Osteocyte (in vitro differentiated cells): ENCODE data around the gene CTDSPL. TPM values are rescaled to one million over a fixed set of nuclear protein-coding genes. Genes with fewer than 3 reads are reported as not detected.

Source experiments
- DNase-seq: peaks from one replicate; pipeline ENCODE4 v3.0.0; 2021; ENCODE audit warnings: mixed read lengths; ENCODE audit not compliant: unreplicated experiment; ENCODE audit errors: extremely low spot score
- H3K27ac Mint-ChIP-seq: one replicate; pipeline ENCODE4 v1.8.0; 2021; ENCODE audit warnings: mild to moderate bottlenecking, mixed read lengths; ENCODE audit not compliant: unreplicated experiment
- H3K27me3 Mint-ChIP-seq: one replicate; pipeline ENCODE4 v1.8.0; 2021; ENCODE audit warnings: mixed read lengths; ENCODE audit not compliant: unreplicated experiment
- H3K36me3 Mint-ChIP-seq: one replicate; pipeline ENCODE4 v1.8.0; 2021; ENCODE audit warnings: mixed read lengths; ENCODE audit not compliant: unreplicated experiment
- H3K4me1 Mint-ChIP-seq: one replicate; pipeline ENCODE4 v1.8.0; 2021; ENCODE audit warnings: mixed read lengths; ENCODE audit not compliant: unreplicated experiment
- H3K4me3 Mint-ChIP-seq: one replicate; pipeline ENCODE4 v1.8.0; 2021; ENCODE audit warnings: mild to moderate bottlenecking, moderate library complexity, mixed read lengths; ENCODE audit not compliant: unreplicated experiment
- H3K9me3 Mint-ChIP-seq: one replicate; pipeline ENCODE4 v1.8.0; 2021; ENCODE audit warnings: mixed read lengths; ENCODE audit not compliant: unreplicated experiment
- total RNA-seq: library from RNA; stranded (reverse); gene quantifications from 2 replicates; pipeline ENCODE4 v1.2.1, GENCODE V29; 2021
- TF ChIP-seq, protein P1 (sequence below): fragments of 200-600 bp; sonication (generic); IDR thresholded peaks from 2 replicates; pipeline ENCODE4 v1.5.0; 2021; ENCODE audit warnings: antibody characterized with exemption, mild to moderate bottlenecking, moderate library complexity

The CTDSPL gene
- total RNA-seq, 1 donor from 2014 or later, result 71.6 TPM

DNA sequence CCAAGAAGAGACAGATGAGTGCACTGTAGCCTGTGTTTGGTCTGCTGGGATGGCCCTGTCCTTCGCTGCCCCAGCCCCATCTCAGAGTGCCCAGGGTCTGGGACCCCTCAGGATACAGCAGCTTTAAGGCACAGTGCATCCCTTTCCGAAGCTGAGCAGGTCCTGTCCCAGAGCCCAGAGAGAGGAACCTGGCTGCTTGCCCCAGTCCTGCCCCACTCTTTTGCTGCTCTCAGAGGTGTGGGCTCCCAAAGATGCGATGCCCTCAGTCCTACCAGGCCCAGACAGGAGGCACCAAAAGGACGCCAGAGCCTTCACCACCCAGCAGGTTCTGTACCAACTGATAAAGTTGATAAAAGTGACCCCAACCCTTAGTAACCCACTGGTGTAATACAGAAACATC lies 159.5 kb downstream of the CTDSPL start:
- peaks cover 5% of the 10 kb centered on the region for H3K9me3 Mint-ChIP-seq
- H3K4me1 Mint-ChIP-seq, result peaks cover 26% of the 10 kb centered on the region

DNA sequence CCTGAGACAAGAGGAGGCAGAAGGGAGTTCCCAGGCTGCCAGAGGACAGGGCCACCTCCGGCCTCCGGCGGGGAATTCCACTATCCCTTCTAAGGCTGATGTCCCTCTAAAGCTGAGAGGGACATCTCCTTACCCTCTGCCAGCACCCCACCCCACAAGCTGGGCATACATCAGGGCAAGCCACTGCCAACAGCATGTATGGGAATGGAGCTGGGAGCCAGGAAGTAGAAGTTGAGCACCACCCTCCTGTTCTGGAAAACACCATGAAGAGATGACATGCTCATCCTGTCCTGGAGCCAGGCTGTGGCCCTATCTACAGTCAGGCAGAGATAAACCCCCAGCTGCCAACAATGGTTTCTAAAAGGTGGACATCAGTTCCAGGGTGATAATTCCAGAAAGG lies 160.6 kb downstream of the CTDSPL start:
- no peak overlapping the region for H3K4me3 Mint-ChIP-seq
- no peak overlapping the region for H3K27ac Mint-ChIP-seq
- no peaks in the 10 kb centered on the region for H3K27me3 Mint-ChIP-seq
- H3K9me3 Mint-ChIP-seq, result no peaks in the 10 kb centered on the region
- peaks cover 8% of the 10 kb centered on the region for H3K36me3 Mint-ChIP-seq
- no peak for DNase-seq
- TF ChIP-seq, protein P1, sequence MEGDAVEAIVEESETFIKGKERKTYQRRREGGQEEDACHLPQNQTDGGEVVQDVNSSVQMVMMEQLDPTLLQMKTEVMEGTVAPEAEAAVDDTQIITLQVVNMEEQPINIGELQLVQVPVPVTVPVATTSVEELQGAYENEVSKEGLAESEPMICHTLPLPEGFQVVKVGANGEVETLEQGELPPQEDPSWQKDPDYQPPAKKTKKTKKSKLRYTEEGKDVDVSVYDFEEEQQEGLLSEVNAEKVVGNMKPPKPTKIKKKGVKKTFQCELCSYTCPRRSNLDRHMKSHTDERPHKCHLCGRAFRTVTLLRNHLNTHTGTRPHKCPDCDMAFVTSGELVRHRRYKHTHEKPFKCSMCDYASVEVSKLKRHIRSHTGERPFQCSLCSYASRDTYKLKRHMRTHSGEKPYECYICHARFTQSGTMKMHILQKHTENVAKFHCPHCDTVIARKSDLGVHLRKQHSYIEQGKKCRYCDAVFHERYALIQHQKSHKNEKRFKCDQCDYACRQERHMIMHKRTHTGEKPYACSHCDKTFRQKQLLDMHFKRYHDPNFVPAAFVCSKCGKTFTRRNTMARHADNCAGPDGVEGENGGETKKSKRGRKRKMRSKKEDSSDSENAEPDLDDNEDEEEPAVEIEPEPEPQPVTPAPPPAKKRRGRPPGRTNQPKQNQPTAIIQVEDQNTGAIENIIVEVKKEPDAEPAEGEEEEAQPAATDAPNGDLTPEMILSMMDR, result no peak
- H3K4me1 Mint-ChIP-seq, result peaks cover 24% of the 10 kb centered on the region

More for the DNA sequence above, 159.5 kb downstream of the CTDSPL start:
- DNase-seq, result no peak
- H3K27me3 Mint-ChIP-seq, result no peaks in the 10 kb centered on the region
- no peak overlapping the region for H3K4me3 Mint-ChIP-seq
- H3K36me3 Mint-ChIP-seq, result peaks cover 16% of the 10 kb centered on the region
- TF ChIP-seq, protein P1, result no peak
- H3K27ac Mint-ChIP-seq, result no peak overlapping the region

DNA sequence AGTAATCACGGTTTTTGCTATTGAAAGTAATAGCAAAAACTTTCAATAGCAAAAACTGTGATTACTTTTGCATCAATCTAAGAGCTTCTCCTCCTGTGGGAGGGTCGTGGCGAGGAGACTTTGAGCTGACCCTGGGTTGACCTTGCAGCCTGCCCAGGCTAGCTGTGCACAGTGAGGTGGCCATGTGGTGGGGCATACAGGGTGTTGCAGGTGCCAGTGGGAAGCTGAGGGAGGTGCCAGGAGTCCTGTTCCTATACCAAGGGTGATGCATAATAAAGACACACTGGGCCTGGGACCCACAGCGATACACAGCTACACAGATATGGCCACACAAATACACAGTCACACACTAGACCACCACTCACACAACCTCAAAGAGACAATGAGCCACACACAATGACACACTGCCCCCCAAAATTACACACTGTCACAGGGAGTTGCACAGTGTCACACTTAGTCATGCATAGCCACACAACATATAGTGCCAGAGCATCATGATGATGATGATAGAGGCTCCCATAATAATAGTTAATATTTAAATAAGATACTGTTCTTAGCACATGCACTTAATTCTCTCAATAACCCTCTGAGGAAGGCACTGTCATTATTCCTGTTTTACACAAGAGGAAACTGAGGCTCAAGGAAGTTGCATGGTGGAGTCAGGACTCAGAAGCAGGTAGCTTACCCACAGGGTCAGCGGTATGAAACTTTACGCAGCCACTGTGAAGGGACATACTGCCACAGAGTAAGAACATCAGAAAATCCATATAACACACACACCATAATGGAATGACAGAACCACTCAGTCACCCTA lies 161.4 kb downstream of the CTDSPL start:
- H3K36me3 Mint-ChIP-seq, result peaks cover 8% of the 10 kb centered on the region
- no peaks in the 10 kb centered on the region for H3K9me3 Mint-ChIP-seq
- TF ChIP-seq, protein P1, result no peak
- H3K4me1 Mint-ChIP-seq, result peaks cover 17% of the 10 kb centered on the region
- peak overlapping the region; percentile 97 for H3K4me3 Mint-ChIP-seq
- H3K27me3 Mint-ChIP-seq, result no peaks in the 10 kb centered on the region
- no peak overlapping the region for H3K27ac Mint-ChIP-seq
- no peak for DNase-seq

DNA sequence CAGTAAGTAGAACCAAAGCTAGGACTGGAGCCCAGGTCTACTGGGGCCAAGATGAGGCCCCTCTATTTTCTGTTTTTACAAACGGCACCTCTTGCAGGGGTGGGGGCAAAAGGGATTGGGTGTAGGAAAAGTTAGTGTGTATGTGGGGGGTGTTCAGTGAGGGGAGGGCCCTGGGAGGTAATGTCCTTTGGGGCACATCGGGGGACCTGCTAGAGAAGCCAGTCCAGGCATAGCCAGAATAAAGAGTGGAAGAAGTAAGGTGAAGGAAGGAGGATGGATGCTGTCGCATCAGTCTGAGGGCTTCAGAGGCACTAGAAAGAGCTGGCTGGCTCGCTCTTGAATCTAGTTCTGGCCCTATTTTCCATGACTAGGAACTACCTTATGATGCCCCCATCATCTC lies 165.2 kb downstream of the CTDSPL start:
- Mint-ChIP-seq H3K27me3 (no peaks in the 10 kb centered on the region), H3K36me3 (no peaks in the 10 kb centered on the region), H3K4me1 (peaks cover 30% of the 10 kb centered on the region), H3K4me3 (no peak overlapping the region), H3K27ac (no peak overlapping the region), H3K9me3 (no peaks in the 10 kb centered on the region)
- TF ChIP-seq, protein P1, result no peak
- DNase-seq, result no peak
